Subcutaneous abdominal adipose tissue (tissue), 5 donors: Measurements from ENCODE around the gene CRYGD.
"Not testable (repeated sequence)": the region's sequence is repeated elsewhere in the genome, so short reads cannot be mapped to it uniquely, and the experiment has no call there.

ENCODE experiments used
- H3K27ac ChIP-seq: one replicate; pipeline ENCODE4 v1.7.0; 2013; ENCODE audit warnings: low read depth, mild to moderate bottlenecking, inconsistent platforms, low read length, moderate library complexity
- H3K27me3 ChIP-seq, 5 donors: one replicate each; pipeline ENCODE4 v1.7.0; 2013; ENCODE audit warnings: low read length in 5 of 5, inconsistent platforms in 1 of 5; ENCODE audit not compliant: control insufficient read depth in 5 of 5, insufficient read depth in 4 of 5
- H3K36me3 ChIP-seq, 5 donors: one replicate each; pipeline ENCODE4 v1.7.0; 2013; ENCODE audit warnings: low read length in 5 of 5; ENCODE audit not compliant: control insufficient read depth in 5 of 5, insufficient read depth in 5 of 5
- H3K4me1 ChIP-seq, 5 donors: one replicate each; pipeline ENCODE4 v1.7.0; 2013; ENCODE audit warnings: low read length in 5 of 5, mild to moderate bottlenecking in 3 of 5, moderate library complexity in 1 of 5; ENCODE audit not compliant: control insufficient read depth in 5 of 5, insufficient read depth in 5 of 5
- H3K4me3 ChIP-seq, 5 donors: one replicate each; pipeline ENCODE4 v1.7.0; 2013; ENCODE audit warnings: low read length in 5 of 5, low read depth in 1 of 5
- H3K9ac ChIP-seq, 5 donors: one replicate each; pipeline ENCODE4 v1.7.0; 2013; ENCODE audit warnings: low read length in 5 of 5, mild to moderate bottlenecking in 4 of 5, moderate library complexity in 3 of 5
- H3K9me3 ChIP-seq, 5 donors: one replicate each; pipeline ENCODE4 v1.7.0; 2013; ENCODE audit warnings: low read length in 5 of 5; ENCODE audit not compliant: control insufficient read depth in 5 of 5
- donor health status: healthy.
- donor health status: healthy.
- donor health status: healthy.
- donor health status: healthy.
- donor health status: healthy.

CRYGD gene

GRCh38 chr2:208147008-208147407, 22.7 kb upstream of the CRYGD start:
- Histone ChIP-seq H3K9me3 (peaks cover 0 to 4% (median 0%) of the 10 kb centered on the region in 5 donors), H3K27me3 (no peaks in the 10 kb centered on the region), H3K4me3 (no peak overlapping the region), H3K36me3 (no peaks in the 10 kb centered on the region), H3K27ac (no peak overlapping the region), H3K4me1 (peaks cover 0 to 1% (median 0%) of the 10 kb centered on the region in 5 donors), H3K9ac (no peak overlapping the region)

- Histone ChIP-seq H3K9ac (no peak within 1 kb of the TSS), H3K36me3 (no peaks in the 10 kb centered on the region), H3K4me1 (peaks cover 0 to 1% (median 0%) of the 10 kb centered on the region in 5 donors), H3K27me3 (no peaks in the 10 kb centered on the region), H3K9me3 (peaks cover 0 to 2% (median 0%) of the 10 kb centered on the region in 5 donors), H3K27ac (no peak within 1 kb of the TSS), H3K4me3 (no peak within 1 kb of the TSS)
These were observed 21.7 kb upstream of the CRYGD start, which contains the start of gene CRYGB for GRCh38 chr2:208146006-208146405. Gene CRYGB, minus strand, starts transcription at chr2:208146158. Its CDS starts 38 bp downstream, at chr2:208146120.

- no peak overlapping the region for H3K9ac ChIP-seq
- H3K4me3 ChIP-seq: no peak overlapping the region
- H3K27me3 ChIP-seq: no peaks in the 10 kb centered on the region
- no peaks in the 10 kb centered on the region for H3K36me3 ChIP-seq
- H3K27ac ChIP-seq: no peak overlapping the region
- peaks cover 0 to 2% (median 0%) of the 10 kb centered on the region in 5 donors for H3K9me3 ChIP-seq
- no peaks in the 10 kb centered on the region for H3K4me1 ChIP-seq
These were observed 18.8 kb upstream of the CRYGD start for GRCh38 chr2:208142925-208143799.

- Histone ChIP-seq H3K27ac (no peak overlapping the region), H3K9me3 (peaks cover 0 to 3% (median 0%) of the 10 kb centered on the region in 5 donors), H3K9ac (no peak overlapping the region), H3K4me1 (no peaks in the 10 kb centered on the region), H3K4me3 (no peak overlapping the region), H3K27me3 (no peaks in the 10 kb centered on the region), H3K36me3 (no peaks in the 10 kb centered on the region)
These were observed 18.1 kb upstream of the CRYGD start for GRCh38 chr2:208142240-208142924.

DNA sequence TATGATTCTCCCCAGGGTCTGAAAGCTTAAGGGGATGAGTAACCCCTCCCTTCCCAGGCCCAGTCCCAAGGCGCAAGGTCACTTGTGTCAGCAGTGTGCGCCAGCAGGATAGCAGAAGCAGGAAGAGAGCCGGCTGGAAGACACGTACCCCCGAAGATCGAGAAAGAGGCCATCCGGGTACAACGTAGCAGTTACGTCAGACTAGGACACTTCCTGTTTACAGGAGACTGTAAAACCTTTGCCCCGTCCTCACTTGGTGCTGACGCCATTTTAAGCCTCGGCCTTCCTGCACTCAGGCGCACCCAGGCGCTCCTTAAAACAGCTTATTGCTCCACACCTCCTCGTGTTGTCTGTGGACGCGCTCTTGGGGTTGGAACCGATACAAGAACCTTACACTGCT, 15.1 kb upstream of the CRYGD start:
- Histone ChIP-seq H3K27me3 (no peaks in the 10 kb centered on the region), H3K4me1 (no peaks in the 10 kb centered on the region), H3K4me3 (no peak overlapping the region), H3K27ac (no peak overlapping the region), H3K36me3 (no peaks in the 10 kb centered on the region), H3K9me3 (peaks cover 0 to 3% (median 0%) of the 10 kb centered on the region in 5 donors), H3K9ac (no peak overlapping the region)

DNA sequence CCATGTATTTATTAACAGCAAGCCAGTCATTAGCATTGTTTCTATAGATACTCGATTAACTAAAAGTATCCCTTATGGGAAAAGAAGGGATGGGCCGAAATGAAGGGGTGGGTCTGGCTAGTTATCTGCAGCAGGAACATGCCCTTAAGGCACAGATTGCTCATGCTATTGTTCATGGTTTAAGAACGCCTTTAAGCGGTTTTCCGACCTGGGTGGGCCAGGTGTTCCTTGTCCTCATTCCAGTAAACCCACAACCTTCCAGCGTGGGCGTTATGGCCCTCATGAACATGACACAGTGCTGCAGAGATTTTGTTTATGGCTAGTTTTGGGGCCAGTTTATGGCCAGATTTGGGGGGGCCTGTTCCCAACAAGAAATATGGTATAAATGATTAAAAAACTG, 14.0 kb upstream of the CRYGD start:
- not testable (repeated sequence) for H3K4me3 ChIP-seq, H3K9me3 ChIP-seq, H3K36me3 ChIP-seq, H3K4me1 ChIP-seq, H3K9ac ChIP-seq, H3K27me3 ChIP-seq, H3K27ac ChIP-seq

GRCh38 chr2:208136716-208137094, 12.4 kb upstream of the CRYGD start:
- no peak overlapping the region for H3K9ac ChIP-seq

GRCh38 chr2:208135794-208136715, 11.7 kb upstream of the CRYGD start:
- Histone ChIP-seq H3K9ac (no peak overlapping the region), H3K4me1 (no peaks in the 10 kb centered on the region), H3K27me3 (no peaks in the 10 kb centered on the region), H3K9me3 (peaks cover 0 to 3% (median 0%) of the 10 kb centered on the region in 5 donors), H3K4me3 (no peak overlapping the region), H3K27ac (no peak overlapping the region), H3K36me3 (no peaks in the 10 kb centered on the region)

More at GRCh38 chr2:208136716-208137094, 12.4 kb upstream of the CRYGD start:
- Histone ChIP-seq H3K36me3 (no peaks in the 10 kb centered on the region), H3K4me3 (no peak overlapping the region), H3K9me3 (peaks cover 0 to 3% (median 0%) of the 10 kb centered on the region in 5 donors), H3K27ac (no peak overlapping the region), H3K4me1 (no peaks in the 10 kb centered on the region), H3K27me3 (no peaks in the 10 kb centered on the region)

DNA sequence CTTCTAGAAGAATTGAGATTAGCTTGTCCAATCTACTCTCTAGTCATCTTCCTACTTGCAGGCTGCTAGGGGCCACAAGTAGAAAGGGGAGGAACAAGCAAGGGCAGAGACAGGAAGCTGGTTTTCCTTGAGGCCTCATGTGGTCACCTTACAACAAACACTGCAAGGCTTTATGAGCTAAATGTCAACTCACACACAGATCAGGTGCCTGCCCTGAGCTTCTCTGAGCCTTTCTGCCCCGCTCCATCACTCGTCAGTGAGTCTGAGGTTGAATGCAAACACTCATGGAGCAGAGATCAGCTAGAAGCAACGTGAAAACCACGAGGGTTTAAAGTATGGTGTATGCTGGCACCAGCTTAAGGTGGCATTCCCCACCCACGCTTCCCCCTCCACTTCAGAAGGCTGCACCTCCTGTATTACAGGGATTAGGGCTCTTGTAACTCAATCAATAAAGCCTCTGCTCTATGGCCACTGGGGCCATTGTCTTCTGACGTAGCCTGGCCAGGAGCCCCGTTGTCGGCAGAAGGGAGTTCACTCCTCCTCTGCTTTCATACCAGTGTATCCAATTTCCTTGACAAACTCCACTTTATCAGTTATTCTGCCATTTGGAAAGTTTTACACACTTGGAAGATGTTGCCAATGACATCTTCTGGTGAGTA, 10.7 kb upstream of the CRYGD start:
- Histone ChIP-seq H3K4me1 (no peaks in the 10 kb centered on the region), H3K9me3 (peaks cover 0 to 3% (median 0%) of the 10 kb centered on the region in 5 donors), H3K27ac (no peak overlapping the region), H3K36me3 (no peaks in the 10 kb centered on the region), H3K27me3 (no peaks in the 10 kb centered on the region), H3K9ac (no peak overlapping the region), H3K4me3 (no peak overlapping the region)
